ENCODE results near the gene MEA1.

MEA1 gene

DNA sequence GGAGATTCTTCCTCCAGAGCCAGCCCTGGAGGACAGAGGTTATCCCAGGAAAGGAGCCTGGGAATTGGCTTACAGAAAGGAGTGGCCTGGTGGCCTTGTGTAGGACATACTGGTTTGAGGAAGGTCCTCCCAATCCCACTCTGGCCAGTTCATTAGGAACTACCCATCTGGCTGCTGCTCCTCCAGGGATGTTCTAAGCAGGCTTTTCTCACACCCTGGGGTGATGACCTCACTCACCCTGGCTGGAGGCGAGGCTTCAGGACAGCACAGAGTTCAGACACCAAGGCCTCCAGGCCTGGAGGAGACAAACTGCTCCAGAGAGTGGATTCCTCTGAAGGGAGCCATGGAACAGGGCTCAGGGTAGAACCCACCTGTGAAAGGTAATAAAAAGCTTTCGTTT lies 44.3 kb downstream of the MEA1 start:
- no peak for DNase-seq

DNA sequence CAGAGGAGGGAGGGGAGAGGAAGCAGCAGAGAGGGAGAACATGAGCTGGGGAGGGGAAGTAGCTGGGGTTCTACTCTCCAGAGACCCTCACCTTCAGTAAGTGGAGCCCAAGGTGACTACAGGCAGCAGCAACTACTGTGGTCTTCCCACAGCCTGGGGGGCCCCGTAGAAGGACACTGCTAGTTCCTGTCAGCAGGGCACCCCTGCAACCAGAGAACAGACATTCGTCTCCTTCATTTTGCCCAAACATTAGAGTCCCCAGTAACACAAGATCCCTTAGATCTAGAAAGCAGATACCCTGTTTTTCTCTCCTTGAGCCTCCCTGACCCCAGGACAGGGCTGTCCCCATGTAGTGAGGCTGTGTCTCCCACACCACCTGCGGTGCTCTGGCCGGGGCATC lies 45.0 kb downstream of the MEA1 start:
- DNase-seq = no peak

- DNase-seq = no peak
Observed at GRCh38 chr6:42968126-42968701, 45.5 kb downstream of the MEA1 start.

DNA sequence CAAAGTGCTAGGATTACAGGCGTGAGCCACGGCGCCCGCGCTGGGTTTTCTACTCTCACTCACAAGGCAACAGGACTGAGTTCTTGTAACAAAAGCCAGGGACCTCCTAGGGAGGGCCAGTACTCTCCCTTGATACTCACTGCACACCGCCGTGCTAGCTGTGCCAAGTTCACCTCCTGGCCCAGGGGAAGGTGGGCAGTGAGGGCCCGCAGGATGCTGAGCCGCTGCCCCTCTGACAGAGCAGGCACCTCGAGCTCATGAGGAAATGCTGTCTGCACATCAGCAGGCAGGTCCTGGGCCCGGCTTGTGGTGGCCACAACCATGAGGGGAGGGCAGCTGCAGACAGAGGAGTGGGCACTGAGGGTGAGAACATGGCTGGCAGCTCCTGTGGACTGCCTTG lies 46.5 kb downstream of the MEA1 start:
- DNase-seq = no peak

DNA sequence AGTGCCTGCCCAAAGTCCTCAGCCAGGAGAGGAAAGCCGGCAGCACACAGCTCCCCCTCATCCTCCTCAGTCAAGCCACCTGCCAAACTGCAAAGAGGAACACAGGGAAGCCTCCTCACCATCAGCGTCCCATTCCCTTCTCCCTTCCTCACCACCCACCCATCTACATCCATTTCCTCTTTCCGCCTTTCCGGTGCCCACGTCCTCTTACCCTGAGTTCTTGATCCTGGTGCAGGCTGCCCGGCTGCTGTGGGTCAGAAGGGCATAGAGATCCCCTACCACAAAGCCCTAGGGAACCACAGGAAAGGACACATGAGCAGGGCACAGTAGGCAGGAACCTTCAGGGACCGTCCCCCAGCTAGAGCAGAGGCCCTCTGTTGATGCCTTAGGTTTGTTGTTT lies 47.2 kb downstream of the MEA1 start:
- DNase-seq = no peak

DNA sequence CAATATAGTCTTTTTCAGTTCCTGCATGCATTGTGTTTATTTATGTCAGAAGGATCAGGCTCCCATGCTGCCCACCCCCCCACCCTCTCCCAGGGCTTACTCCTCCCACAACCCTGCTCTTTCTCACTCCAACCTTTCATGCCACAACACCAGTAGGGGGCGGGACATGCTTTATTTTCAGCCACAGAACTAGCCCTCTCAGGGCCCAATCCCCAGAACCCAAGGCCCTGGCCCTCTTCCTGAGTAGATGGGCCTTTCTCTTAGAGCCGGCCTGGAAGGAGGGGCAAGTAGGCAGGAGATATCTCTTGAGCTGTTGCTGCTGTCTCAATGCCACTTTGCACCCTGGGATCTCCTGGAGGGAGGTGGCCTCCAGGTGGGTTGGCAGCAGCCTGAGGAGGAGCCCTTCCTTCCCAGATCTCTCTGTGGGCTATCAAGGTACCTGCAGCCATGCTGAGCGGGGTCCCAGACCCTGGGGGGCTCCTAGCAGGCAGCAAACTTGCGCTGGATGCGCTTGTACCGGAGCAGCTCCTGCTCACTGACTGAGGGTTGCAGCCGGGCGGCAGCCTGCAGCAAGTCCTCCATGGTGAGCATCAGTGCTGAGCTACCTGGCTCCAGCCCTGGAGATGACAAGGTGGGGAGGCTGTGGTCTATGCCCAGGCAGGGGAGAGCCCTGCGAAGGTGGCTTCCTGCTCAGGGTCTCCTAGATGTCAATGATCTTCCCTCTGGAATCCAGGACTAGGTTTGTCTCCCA lies 49.7 kb downstream of the MEA1 start:
- DNase-seq = peak; percentile 71

DNA sequence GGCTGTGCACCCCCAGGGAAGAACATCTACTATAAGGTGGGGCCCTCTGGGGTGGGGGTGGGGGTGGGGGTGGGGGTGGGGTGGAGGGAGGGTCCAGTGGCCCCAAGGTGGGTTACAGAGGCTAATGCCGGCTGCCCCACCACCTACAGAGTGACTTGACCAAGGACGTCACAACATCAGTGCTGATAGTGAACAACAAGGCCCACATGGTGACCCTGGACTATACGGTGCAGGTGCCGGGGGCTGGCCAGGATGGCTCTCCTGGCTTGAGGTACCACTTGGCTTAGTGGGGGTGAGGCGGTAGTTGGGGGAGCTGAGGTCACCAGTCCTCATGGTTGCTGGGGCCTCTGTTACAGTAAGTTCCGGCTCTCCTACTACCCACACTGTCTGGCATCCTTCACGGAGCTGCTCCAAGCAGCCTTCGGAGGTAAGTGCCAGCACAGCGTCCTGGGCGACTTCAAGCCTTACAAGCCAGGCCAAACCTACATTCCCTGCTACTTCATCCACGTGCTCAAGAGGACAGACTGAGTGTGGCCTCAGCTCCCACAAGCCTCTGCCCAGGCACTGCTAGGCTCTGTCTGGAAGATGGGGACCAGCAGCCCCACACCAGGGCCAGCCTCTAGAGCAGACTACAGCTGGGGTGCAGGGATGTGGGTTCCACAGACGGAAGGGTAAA lies 50.4 kb downstream of the MEA1 start:
- DNase-seq = no peak

DNA sequence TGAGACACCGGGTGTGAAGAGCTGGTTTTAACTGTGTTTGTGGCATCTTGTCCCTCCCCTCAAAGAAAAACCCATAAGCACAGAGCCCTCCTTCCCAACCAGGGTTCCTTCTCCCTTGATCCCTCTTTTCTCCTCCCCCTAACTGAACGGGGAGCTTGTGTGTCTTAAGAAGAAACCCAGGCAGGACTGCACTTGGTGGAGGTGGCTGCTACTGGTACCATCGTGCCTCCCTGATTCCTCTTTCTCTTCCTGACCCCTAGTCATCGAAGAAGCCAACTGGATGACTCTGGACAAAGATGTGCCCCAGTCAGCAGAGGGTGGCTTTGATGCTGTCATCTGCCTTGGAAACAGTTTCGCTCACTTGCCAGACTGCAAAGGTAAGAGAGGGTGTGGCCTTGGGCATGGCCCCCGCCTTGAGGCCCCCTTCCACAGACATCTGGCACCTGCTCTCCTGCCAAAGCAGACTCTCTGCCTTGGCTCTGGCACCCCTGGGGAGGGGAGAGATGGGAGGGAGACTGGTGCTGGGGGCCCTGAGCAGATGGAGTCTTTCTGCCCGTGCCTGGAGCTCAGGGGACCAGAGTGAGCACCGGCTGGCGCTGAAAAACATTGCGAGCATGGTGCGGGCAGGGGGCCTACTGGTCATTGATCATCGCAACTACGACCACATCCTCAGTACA lies 51.1 kb downstream of the MEA1 start:
- DNase-seq = no peak

GRCh38 chr6:42962096-42962495 lies 51.6 kb downstream of the MEA1 start:
- no peak for DNase-seq

All from hematopoietic multipotent progenitor cell treated with erythropoietin and hydrocortisone succinate and interleukin-3 and kit ligand, for 8 days (in vitro differentiated cells).